K562 (cell line): Measurements from ENCODE around the gene SPATA13. TPM values are rescaled to one million over a fixed set of nuclear protein-coding genes. Genes with fewer than 3 reads are reported as not detected.

Experiments used
- CBX2 ChIP-seq: fragments of 200-600 bp; sonication (generic); IDR thresholded peaks from one replicate; pipeline ENCODE4 v1.6.1; 2012; ENCODE audit warnings: mild to moderate bottlenecking, low read length, inconsistent platforms; ENCODE audit not compliant: insufficient read depth, poor library complexity, severe bottlenecking
- CREM ChIP-seq: IDR thresholded peaks from 2 replicates; pipeline ENCODE4 v1.6.1; 2014; ENCODE audit warnings: antibody characterized with exemption, low read depth
- CXXC5 ChIP-seq: fragments of 250-450 bp; sonication (Bioruptor Pico); IDR thresholded peaks from 2 replicates; pipeline ENCODE4 v1.8.0; 2022; ENCODE audit warnings: inconsistent platforms, mild to moderate bottlenecking, moderate library complexity
- DLX4 ChIP-seq: fragments of 250-450 bp; sonication (Bioruptor Pico); IDR thresholded peaks from 2 replicates; pipeline ENCODE4 v1.6.1; 2021; ENCODE audit warnings: mild to moderate bottlenecking
- E2F6 ChIP-seq, 2 experiments: IDR thresholded peaks; 2 replicates each; pipeline ENCODE4 v1.6.1; 2011; ENCODE audit warnings: borderline replicate concordance in 1 of 2, control low read depth in 1 of 2, low read depth in 1 of 2, low read length in 1 of 2, mild to moderate bottlenecking in 1 of 2, mixed read lengths in 1 of 2, moderate library complexity in 1 of 2; ENCODE audit not compliant: insufficient read depth in 1 of 2, insufficient read length in 1 of 2, poor library complexity in 1 of 2, severe bottlenecking in 1 of 2; ENCODE audit errors: extremely low read depth in 1 of 2
- EGR1 ChIP-seq: fragments of 450-650 bp; conservative IDR thresholded peaks from 2 replicates; pipeline ENCODE4 v1.6.1; 2017; ENCODE audit warnings: mild to moderate bottlenecking
- FOXA1 ChIP-seq: fragments of 450-650 bp; IDR thresholded peaks from 2 replicates; pipeline ENCODE4 v1.6.1; 2016; ENCODE audit warnings: mild to moderate bottlenecking, borderline replicate concordance
- FOXJ2 ChIP-seq: fragments of 200-800 bp; sonication (Bioruptor generic); IDR thresholded peaks from 2 replicates; pipeline ENCODE4 v1.6.1; 2016; ENCODE audit warnings: missing genetic modification characterization, missing compliant biosample characterization
- GTF3C2 ChIP-seq: IDR thresholded peaks from 3 replicates; pipeline ENCODE4 v1.6.1; 2011; ENCODE audit warnings: borderline replicate concordance, mild to moderate bottlenecking, moderate library complexity; ENCODE audit not compliant: insufficient read length; ENCODE audit errors: extremely low read depth
- HMG20A ChIP-seq: fragments of 450-650 bp; formaldehyde crosslinking; conservative IDR thresholded peaks from 2 replicates; pipeline ENCODE4 v1.4.0; 2020; ENCODE audit warnings: mild to moderate bottlenecking, mixed read lengths
- NR1H2 ChIP-seq: sonication (generic); formaldehyde crosslinking; IDR thresholded peaks from 2 replicates; pipeline ENCODE4 v1.4.0; 2020; ENCODE audit warnings: mild to moderate bottlenecking, missing genetic modification reagents
- NR2C1 ChIP-seq, 2 experiments: fragments of 450-650 bp; IDR thresholded peaks; 2 replicates each; pipeline ENCODE4 v1.6.1; 2017; ENCODE audit warnings: mild to moderate bottlenecking in 2 of 2, antibody characterized with exemption in 1 of 2, inconsistent platforms in 1 of 2, missing compliant biosample characterization in 1 of 2, missing genetic modification characterization in 1 of 2
- SMARCE1 ChIP-seq: fragments of 450-650 bp; IDR thresholded peaks from 2 replicates; pipeline ENCODE4 v1.7.1; 2016; ENCODE audit warnings: mild to moderate bottlenecking
- SP1 ChIP-seq: sonication (generic); formaldehyde crosslinking; IDR thresholded peaks from 2 replicates; pipeline ENCODE4 v1.8.1; 2022; ENCODE audit warnings: mild to moderate bottlenecking, missing genetic modification reagents
- ZNF12 ChIP-seq: sonication (generic); formaldehyde crosslinking; IDR thresholded peaks from 2 replicates; pipeline ENCODE4 v1.4.0; 2020; ENCODE audit warnings: mild to moderate bottlenecking, missing genetic modification reagents
- ZNF609 ChIP-seq: sonication (generic); formaldehyde crosslinking; IDR thresholded peaks from 2 replicates; pipeline ENCODE4 v1.8.1; 2023; ENCODE audit warnings: missing genetic modification reagents, mild to moderate bottlenecking, borderline replicate concordance
- polyA plus RNA-seq, 8 experiments: library from polyadenylated mRNA; depleted of rRNA in 4 of 8; stranded (reverse) in 5 of 8; unstranded in 3 of 8; fragments of >200 nt; fragmentation: Nextera tagmentation in 2 of 8; fragmentation: Illumina TruSeq in 1 of 8; extraction: Ambion mirVana in 2 of 8; extraction: Trizol in 1 of 8; gene quantifications; 2 replicates each; pipeline versions ENCODE4 v1.2.1 to v1.2.3, GENCODE V29; 2011 to 2014; ENCODE audit warnings: inconsistent platforms in 1 of 8, missing spikeins in 1 of 8
- total RNA-seq, 7 experiments: library from RNA; depleted of rRNA in 6 of 7; stranded (reverse); fragments of >200 nt in 6 of 7; fragmentation: Illumina TruSeq in 2 of 7; extraction: Trizol in 2 of 7; gene quantifications; 2 replicates each; pipeline versions ENCODE4 v1.2.1 to v1.2.3, GENCODE V29; 2011 to 2021; ENCODE audit warnings: low replicate concordance in 1 of 7

The SPATA13 gene
- total and polyA plus RNA-seq, 9 of the 15 experiments (the other 6 are each of a cell fraction or from before 2014, with no cell fraction given), result 0.08 to 0.99 (median 0.21) TPM; not detected in 2

DNA sequence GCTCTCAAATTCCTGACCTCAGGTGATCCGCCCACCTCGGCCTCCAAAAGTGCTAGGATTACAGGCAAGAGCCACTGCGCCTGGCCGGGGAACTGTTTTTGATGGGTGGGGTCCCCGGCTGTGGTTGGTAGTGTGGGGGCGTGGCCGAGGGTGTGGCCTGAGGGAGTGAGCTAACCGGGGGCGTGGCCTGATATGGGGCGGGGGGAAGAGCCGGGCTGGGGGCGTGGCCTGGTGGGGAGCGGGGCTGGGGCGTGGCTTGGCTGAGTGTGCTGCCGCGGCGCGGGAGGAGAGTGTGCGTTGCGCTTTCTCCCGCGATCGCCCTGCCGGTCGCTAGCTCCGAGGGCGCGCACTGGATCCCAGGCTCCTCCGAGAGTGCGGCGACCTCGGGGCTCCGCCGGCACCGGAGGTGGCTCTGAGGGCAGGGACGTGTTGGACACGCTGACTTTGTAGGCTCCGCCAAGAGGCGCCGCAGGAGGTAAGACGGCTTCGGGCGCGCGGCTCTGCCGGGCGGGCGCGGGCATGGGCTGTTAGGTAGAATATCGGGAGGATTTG, at the start of gene SPATA13 (continued):
- no peak for TF ChIP-seq NR2C1 (IDR thresholded peaks at IDR 0.05)
- TF ChIP-seq NR2C1 (tag; IDR thresholded peaks at IDR 0.05), result no peak
- no peak for TF ChIP-seq CBX2
- no peak for TF ChIP-seq ZNF12 (CRISPR knock-in tag)
- TF ChIP-seq SP1 (CRISPR knock-in tag), result no peak
- no peak for TF ChIP-seq FOXJ2 (tag)
- TF ChIP-seq E2F6 (IDR thresholded peaks at IDR 0.05; ENCODE audit: borderline replicate concordance in 1 of 2, extremely low read depth in 1 of 2, insufficient read depth in 1 of 2, insufficient read length in 1 of 2, low read depth in 1 of 2, low read length in 1 of 2, poor library complexity in 1 of 2, severe bottlenecking in 1 of 2), result peak; percentile 60 to 90
- no peak for TF ChIP-seq HMG20A (CRISPR knock-in tag)
- no peak for TF ChIP-seq CREM
- no peak for TF ChIP-seq DLX4
- TF ChIP-seq NR1H2, result no peak
- TF ChIP-seq EGR1, result 0 out of 2 replicates have a peak, but pooled peaks have one; percentile 24
- TF ChIP-seq ZNF609 (CRISPR knock-in tag), result no peak
- TF ChIP-seq GTF3C2, result no peak
- no peak for TF ChIP-seq SMARCE1
- no peak for TF ChIP-seq FOXA1
- peak; percentile 46; the same call in 1 of the 2 replicates for TF ChIP-seq CXXC5
